Mesodermal cell (in vitro differentiated cells): ENCODE results near the gene OTOGL.

Source experiments
- H3K27ac ChIP-seq: 2 replicates; pipeline ENCODE4 v1.7.0; 2013; ENCODE audit warnings: mild to moderate bottlenecking, low read depth, low read length, moderate library complexity; ENCODE audit not compliant: severe bottlenecking
- H3K36me3 ChIP-seq: 2 replicates; pipeline ENCODE4 v1.7.1; 2013; ENCODE audit warnings: mild to moderate bottlenecking, low read length, moderate library complexity; ENCODE audit not compliant: control insufficient read depth, insufficient read depth
- H3K4me1 ChIP-seq: one replicate; pipeline ENCODE4 v1.7.1; 2013; ENCODE audit warnings: mild to moderate bottlenecking, low read length; ENCODE audit not compliant: insufficient read depth, control insufficient read depth, poor library complexity, severe bottlenecking
- H3K4me3 ChIP-seq: 2 replicates; pipeline ENCODE4 v1.7.0; 2013; ENCODE audit warnings: low read length, control low read depth, mild to moderate bottlenecking; ENCODE audit not compliant: insufficient read depth, poor library complexity, severe bottlenecking; ENCODE audit errors: extremely low read depth
- H3K9me3 ChIP-seq: 2 replicates; pipeline ENCODE4 v1.7.1; 2013; ENCODE audit warnings: mild to moderate bottlenecking, low read length, moderate library complexity; ENCODE audit not compliant: control insufficient read depth
- WGBS, 2 experiments: methylation state at CpG; one replicate each; pipeline ENCODE4 v1.1.5; 2013; ENCODE audit warnings: missing lambda C conversion rate in 2 of 2; ENCODE audit not compliant: insufficient coverage in 2 of 2; 5-methylcytosine and 5-hydroxymethylcytosine counted together

The OTOGL gene

DNA sequence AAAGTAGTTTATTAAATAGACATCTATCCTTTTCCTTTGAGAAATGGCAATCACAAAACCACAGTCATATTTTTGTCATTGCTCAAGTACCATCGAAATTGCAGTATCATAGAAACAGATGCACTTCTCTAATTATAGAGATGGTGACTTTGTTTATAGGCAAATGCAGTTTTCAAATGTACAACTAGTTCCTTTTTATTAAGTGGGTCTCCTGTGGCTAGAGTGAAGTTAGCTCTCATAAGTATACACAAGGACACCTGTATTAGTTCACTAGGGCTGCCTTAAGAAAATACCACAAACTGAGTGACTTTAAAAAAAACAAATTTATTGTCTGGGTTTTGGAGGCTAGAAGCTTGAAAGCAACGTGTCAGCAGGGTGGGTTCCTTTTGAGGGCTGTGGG is 62.8 kb downstream of the OTOGL start:
- Histone ChIP-seq H3K4me3 (no peak overlapping the region), H3K36me3 (no peaks in the 10 kb centered on the region), H3K9me3 (no peaks in the 10 kb centered on the region), H3K27ac (no peak overlapping the region), H3K4me1 (no peaks in the 10 kb centered on the region)
- no CpG with 5 or more reads among the region's 2 CpGs for WGBS, 2 experiments

DNA sequence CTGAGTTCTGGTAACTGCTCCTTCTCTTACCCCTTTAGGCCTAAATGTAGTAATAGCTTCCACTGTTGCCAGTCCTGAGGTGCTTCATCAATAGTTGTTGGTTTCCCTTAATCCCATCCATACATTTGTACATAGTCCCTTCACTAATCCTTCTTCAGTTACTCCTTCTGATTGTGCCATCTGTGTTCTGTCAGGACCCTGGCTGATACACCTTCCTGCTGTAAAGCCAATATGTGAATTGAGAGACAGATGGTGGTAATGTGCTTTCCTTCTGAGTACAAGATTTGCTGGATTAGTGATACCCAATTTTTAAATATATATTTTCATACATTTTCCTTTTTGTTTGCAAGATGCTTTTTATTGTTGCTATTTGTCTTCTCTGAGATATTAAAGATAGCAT is 66.4 kb downstream of the OTOGL start:
- H3K9me3 ChIP-seq: no peaks in the 10 kb centered on the region
- H3K4me1 ChIP-seq: no peaks in the 10 kb centered on the region
- no peak overlapping the region for H3K27ac ChIP-seq
- H3K4me3 ChIP-seq: no peak overlapping the region
- H3K36me3 ChIP-seq: no peaks in the 10 kb centered on the region

DNA sequence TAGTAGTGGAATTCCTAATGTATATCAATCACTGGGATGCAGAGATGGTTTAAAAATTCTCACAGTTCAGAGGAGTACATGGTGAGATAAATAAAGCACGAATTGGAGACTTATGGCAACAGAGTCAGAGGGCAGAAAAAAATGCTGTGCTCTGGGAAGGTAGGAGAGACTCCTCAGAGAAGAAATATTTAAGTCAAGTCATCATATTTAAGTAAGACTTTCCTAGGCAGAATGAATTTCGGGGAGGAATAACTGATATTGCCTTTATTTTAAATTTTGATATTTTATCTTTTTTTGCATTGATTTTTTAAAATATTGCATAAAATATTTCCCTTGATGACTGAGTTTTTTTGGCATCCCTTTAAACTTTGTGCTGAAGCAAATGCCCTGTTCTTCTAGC is 67.4 kb downstream of the OTOGL start:
- WGBS, 2 experiments: 88% methylated on average over 1 of the region's 2 CpGs; no CpG with 5 or more reads in 1 of the 2 experiments
- H3K9me3 ChIP-seq: no peaks in the 10 kb centered on the region
- H3K4me1 ChIP-seq: no peaks in the 10 kb centered on the region
- H3K36me3 ChIP-seq: no peaks in the 10 kb centered on the region
- no peak overlapping the region for H3K27ac ChIP-seq
- no peak overlapping the region for H3K4me3 ChIP-seq

DNA sequence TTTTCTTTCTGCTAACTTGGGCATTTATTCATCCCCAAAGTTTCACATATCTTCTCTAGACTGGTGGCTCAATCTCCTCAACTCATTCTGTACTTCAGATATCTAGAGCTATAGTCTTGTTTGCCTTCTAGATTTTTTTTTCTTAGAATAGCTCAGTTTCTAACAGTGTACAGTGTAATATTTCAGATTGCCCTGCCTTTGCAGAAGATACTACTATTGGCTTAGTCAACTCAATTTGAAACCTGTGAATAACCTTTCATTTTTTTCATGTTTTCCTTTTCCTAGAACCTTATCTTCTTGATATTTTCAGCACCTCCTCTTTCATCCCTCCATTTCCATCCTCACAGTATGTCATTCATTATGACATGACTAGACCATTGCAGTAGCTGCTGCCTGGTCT is 69.6 kb downstream of the OTOGL start:
- no peaks in the 10 kb centered on the region for H3K9me3 ChIP-seq
- no peak overlapping the region for H3K27ac ChIP-seq
- H3K4me3 ChIP-seq: no peak overlapping the region
- no peaks in the 10 kb centered on the region for H3K36me3 ChIP-seq
- H3K4me1 ChIP-seq: no peaks in the 10 kb centered on the region

DNA sequence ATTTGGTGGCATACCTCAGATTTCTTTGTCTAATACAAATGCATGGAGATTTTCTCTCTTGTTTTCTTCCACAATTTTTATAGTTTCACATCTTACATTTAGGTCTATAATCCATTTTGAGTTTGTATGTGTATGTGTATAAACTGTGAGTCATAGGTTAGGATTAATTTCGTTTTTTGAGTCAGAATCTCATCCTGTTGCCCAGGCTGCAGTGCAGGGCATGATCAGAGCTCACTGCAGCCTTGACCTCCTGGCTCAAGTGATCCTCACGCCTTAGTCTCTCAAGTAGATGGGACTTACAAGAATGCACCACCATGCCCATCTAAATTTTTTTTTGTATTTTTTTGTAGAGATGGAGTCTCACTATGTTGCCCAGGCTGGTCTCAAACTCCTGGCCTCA is 71.6 kb downstream of the OTOGL start:
- no peaks in the 10 kb centered on the region for H3K9me3 ChIP-seq
- no peaks in the 10 kb centered on the region for H3K4me1 ChIP-seq
- H3K4me3 ChIP-seq: no peak overlapping the region
- H3K36me3 ChIP-seq: no peaks in the 10 kb centered on the region
- H3K27ac ChIP-seq: no peak overlapping the region
- 58 to 60% methylated on average over 1 to 2 of the region's 2 CpGs for WGBS, 2 experiments

DNA sequence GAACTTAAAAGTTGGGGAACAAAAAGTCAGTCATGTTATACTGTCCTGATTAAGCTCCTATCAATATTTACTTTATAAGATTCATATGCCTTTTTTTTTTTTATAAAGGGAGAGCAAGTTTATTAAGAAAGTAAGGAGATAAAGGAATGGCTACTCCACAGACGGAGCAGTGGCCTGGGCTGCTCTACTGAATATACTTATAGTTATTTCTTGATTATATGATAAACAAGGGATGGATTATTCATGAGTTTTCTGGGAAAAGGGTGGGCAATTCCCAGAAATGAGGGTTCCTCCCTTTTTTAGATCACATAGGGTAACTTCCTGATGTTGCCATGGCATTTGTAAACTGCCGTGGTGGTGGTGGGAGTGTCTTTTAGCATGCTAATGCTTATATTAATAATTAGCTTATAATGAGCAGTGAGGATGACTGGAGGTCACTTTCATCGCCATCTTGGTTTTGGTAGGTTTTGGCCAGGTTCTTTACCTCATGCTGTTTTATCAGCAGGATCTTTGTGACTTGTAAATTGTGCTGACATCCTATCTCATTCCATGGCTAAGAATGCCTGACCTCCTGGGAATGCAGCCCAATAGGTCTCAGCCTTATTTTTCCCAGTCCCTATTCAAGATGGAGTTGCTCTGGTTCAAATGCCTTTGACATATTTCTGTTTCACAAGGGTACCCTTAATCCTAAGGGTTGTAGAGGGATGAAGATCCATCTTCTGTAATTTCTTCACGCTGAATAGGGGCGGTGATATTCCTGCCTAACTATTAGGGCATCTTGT is 73.9 kb downstream of the OTOGL start:
- 79 to 94% methylated on average over 2 of the region's 5 CpGs for WGBS, 2 experiments

DNA sequence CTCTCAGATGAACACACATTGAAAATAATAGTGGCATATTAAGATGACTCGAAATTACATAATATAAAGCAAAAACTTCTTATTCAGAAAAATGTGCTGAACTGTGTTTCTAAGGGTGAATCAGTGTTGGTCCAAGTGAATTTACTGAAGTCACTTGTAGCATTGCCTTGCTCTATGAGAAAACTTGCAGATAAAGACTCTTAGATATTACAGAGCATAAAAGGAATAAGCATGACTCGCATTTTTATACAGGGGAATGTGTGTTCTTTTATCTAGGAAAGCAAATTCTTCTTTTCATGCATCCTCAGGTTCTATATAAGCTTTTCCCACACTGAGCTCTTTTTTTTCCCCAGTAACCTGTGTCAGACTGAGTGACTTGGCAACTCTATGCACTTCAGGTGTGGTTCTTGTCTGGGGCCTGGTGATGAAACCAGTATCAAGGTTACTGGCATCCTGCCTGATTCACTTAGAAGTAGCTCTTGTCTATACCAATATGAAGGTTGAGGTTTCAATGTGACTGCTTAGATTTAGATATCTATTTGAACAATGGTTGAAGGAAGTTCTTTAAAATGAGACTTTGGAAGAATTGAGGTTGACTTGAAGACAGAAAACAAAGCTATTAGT is 76.1 kb downstream of the OTOGL start:
- Histone ChIP-seq H3K9me3 (no peaks in the 10 kb centered on the region), H3K36me3 (no peaks in the 10 kb centered on the region), H3K4me3 (no peak overlapping the region), H3K27ac (no peak overlapping the region), H3K4me1 (no peaks in the 10 kb centered on the region)
- no CpG with 5 or more reads among the region's 2 CpGs for WGBS, 2 experiments

More for the DNA sequence above, 73.9 kb downstream of the OTOGL start:
- Histone ChIP-seq H3K9me3 (no peaks in the 10 kb centered on the region), H3K4me3 (no peak overlapping the region), H3K36me3 (no peaks in the 10 kb centered on the region), H3K4me1 (no peaks in the 10 kb centered on the region), H3K27ac (no peak overlapping the region)

DNA sequence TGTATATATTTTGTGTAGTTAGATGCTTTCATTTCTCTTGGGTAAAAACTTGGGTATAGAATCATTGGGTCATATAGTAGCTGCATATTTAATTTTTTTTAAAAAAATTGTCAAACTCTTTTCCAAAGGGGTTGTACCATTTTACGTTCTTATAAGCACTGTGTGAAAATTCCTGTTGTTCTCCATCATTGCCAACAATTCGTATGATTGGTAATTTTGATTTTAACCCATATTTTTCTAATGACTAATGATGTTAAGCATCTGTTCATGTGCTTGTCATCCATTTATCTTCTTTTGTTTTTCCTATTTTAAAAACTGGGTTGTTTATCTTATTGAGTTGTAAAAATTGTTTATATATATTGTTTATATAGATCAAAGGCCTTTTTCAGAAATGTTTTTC is 77.4 kb downstream of the OTOGL start:
- no CpG with 5 or more reads among the region's 2 CpGs for WGBS, 2 experiments
- H3K4me3 ChIP-seq: no peak overlapping the region
- no peaks in the 10 kb centered on the region for H3K9me3 ChIP-seq
- no peaks in the 10 kb centered on the region for H3K36me3 ChIP-seq
- no peak overlapping the region for H3K27ac ChIP-seq
- H3K4me1 ChIP-seq: no peaks in the 10 kb centered on the region

DNA sequence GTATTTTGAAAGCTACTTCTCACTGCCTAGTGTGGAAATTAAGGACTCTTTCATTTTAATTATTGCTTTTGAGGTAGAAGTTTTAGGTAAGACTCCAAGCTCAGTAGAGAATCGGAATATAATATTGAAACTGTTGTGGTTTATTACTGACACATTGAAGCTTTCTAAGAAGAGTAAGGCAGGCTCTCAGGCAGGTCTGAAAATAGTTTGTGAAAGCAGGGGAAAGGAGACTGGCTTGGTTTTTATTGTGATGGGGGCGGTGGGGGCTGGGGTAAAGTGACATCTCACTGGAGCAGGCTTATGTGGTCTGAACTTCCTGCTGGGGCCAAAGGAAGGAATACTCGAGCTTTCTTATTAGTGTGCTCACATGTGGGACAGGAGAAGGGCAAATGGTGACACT is 79.5 kb downstream of the OTOGL start:
- H3K4me1 ChIP-seq: no peaks in the 10 kb centered on the region
- H3K9me3 ChIP-seq: no peaks in the 10 kb centered on the region
- H3K36me3 ChIP-seq: no peaks in the 10 kb centered on the region
- WGBS, 2 experiments: 63 to 83% methylated on average over 3 of the region's 3 CpGs
- no peak overlapping the region for H3K4me3 ChIP-seq
- H3K27ac ChIP-seq: no peak overlapping the region

DNA sequence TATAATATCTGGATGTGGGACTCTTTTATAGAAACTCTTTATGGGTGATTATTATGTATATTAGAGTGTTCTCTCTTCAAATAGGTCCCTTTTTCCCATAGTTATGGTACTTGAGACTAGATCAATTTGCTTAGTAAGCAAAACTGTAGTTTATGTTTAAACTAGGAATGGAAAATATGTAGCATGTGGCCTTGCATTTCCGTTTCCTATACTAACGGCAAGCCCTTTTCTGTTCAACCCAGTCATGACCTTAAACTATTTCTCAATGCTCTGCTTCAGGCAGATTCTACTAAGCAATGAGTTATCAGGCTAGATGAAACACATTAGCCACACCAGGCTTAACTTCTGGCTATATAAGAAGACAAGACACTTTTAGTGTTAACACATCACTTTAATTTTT is 84.6 kb downstream of the OTOGL start:
- Histone ChIP-seq H3K9me3 (no peaks in the 10 kb centered on the region), H3K4me1 (peaks cover 16% of the 10 kb centered on the region), H3K36me3 (no peaks in the 10 kb centered on the region), H3K27ac (no peak overlapping the region), H3K4me3 (no peak overlapping the region)
- 100% methylated on average over 2 of the region's 2 CpGs; no CpG with 5 or more reads in 1 of the 2 experiments for WGBS, 2 experiments

DNA sequence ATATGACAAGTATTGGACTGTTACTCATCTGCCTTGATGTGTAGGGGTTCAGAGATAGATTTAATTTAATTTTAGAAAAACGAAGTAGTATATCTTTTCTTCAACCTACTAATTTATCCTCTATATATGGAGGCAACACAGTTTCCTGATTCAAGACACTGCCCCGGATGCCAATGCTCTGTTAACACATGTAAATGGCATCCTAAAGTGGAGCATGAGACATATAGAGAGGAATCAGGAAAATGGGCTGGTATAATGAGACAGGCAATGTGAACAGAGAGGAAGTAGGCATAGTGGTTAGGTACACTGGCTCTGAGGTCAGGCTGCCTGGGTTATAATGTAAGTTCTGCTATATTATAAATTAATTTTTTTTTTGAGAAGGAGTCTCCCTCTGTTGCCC is 85.6 kb downstream of the OTOGL start:
- WGBS, 2 experiments: no CpG with 5 or more reads among the region's 2 CpGs

More for the DNA sequence above, 85.6 kb downstream of the OTOGL start:
- Histone ChIP-seq H3K27ac (no peak overlapping the region), H3K9me3 (no peaks in the 10 kb centered on the region), H3K4me3 (no peak overlapping the region), H3K4me1 (peaks cover 21% of the 10 kb centered on the region), H3K36me3 (no peaks in the 10 kb centered on the region)
